Measurements from ENCODE around the gene PLPP1.

DNA sequence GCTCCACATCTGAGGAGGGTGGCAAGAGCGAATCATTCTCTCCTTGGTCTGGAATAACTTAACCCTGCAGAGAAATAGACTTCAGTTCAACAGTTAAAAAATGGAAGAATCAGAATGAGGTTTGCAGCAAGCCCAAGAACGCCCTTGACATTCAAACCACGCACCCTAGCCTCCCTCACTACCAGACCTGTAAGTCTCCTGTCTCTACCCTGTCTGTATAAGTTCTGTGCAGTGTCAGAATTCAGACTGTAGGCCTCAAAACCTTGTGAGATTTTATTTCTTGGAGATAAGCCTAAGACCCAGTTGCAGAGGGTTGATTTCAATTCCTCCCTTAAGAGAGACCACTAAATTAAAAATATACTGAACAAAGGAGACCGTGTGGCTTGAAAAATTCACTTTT, 35.8 kb upstream of the PLPP1 start:
- TF ChIP-seq, protein P1, sequence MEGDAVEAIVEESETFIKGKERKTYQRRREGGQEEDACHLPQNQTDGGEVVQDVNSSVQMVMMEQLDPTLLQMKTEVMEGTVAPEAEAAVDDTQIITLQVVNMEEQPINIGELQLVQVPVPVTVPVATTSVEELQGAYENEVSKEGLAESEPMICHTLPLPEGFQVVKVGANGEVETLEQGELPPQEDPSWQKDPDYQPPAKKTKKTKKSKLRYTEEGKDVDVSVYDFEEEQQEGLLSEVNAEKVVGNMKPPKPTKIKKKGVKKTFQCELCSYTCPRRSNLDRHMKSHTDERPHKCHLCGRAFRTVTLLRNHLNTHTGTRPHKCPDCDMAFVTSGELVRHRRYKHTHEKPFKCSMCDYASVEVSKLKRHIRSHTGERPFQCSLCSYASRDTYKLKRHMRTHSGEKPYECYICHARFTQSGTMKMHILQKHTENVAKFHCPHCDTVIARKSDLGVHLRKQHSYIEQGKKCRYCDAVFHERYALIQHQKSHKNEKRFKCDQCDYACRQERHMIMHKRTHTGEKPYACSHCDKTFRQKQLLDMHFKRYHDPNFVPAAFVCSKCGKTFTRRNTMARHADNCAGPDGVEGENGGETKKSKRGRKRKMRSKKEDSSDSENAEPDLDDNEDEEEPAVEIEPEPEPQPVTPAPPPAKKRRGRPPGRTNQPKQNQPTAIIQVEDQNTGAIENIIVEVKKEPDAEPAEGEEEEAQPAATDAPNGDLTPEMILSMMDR (IDR thresholded peaks at IDR 0.05), result no peak
- no peak for TF ChIP-seq POLR2A (IDR thresholded peaks at IDR 0.05)

Measured in testis (tissue), 2 donors.